CD4-positive, alpha-beta T cell treated with Interleukin-17A for 1 hour (primary cell): ENCODE data around the gene CFAP46.
"Not testable (repeated sequence)": the region's sequence is repeated elsewhere in the genome, so short reads cannot be mapped to it uniquely, and the experiment has no call there.

Experiments used
- DNase-seq: peaks from one replicate; pipeline ENCODE4 v3.0.0-alpha.2; 2020

The CFAP46 gene

GRCh38 chr10:132803416-132804210 is 138.8 kb downstream of the CFAP46 start:
- DNase-seq, result no peak

- no peak for DNase-seq
These were observed 139.6 kb downstream of the CFAP46 start for GRCh38 chr10:132802694-132803320.

- no peak for DNase-seq
These were observed 140.3 kb downstream of the CFAP46 start for GRCh38 chr10:132802048-132802447.

- no peak for DNase-seq
These were observed 142.5 kb downstream of the CFAP46 start for GRCh38 chr10:132799865-132800264.

- no peak for DNase-seq
These were observed 143.5 kb downstream of the CFAP46 start for GRCh38 chr10:132798876-132799275.

GRCh38 chr10:132798403-132798802 is 144.0 kb downstream of the CFAP46 start:
- no peak for DNase-seq

- DNase-seq, result not testable (repeated sequence)
These were observed 144.4 kb downstream of the CFAP46 start for GRCh38 chr10:132797986-132798385.

GRCh38 chr10:132796846-132797245 is 145.5 kb downstream of the CFAP46 start:
- DNase-seq, result no peak

GRCh38 chr10:132793871-132794849 is 148.2 kb downstream of the CFAP46 start:
- no peak for DNase-seq

- no peak for DNase-seq
These were observed 149.2 kb downstream of the CFAP46 start for GRCh38 chr10:132793213-132793612.

- no peak for DNase-seq
These were observed 149.6 kb downstream of the CFAP46 start for GRCh38 chr10:132792796-132793195.

- not testable (repeated sequence) for DNase-seq
These were observed 150.3 kb downstream of the CFAP46 start for GRCh38 chr10:132792099-132792498.

GRCh38 chr10:132790934-132791829 is 151.2 kb downstream of the CFAP46 start:
- DNase-seq, result no peak

GRCh38 chr10:132790470-132790869 is 151.9 kb downstream of the CFAP46 start:
- no peak for DNase-seq

- DNase-seq, result no peak
These were observed 152.7 kb downstream of the CFAP46 start for GRCh38 chr10:132789659-132790148.

GRCh38 chr10:132788831-132789219 is 153.5 kb downstream of the CFAP46 start:
- DNase-seq, result no peak

- DNase-seq, result no peak
These were observed 154.1 kb downstream of the CFAP46 start for GRCh38 chr10:132788180-132788830.

- no peak for DNase-seq
These were observed 154.7 kb downstream of the CFAP46 start for GRCh38 chr10:132787495-132788179.

- no peak for DNase-seq
These were observed 155.4 kb downstream of the CFAP46 start for GRCh38 chr10:132786884-132787494.

- DNase-seq, result no peak
These were observed 155.9 kb downstream of the CFAP46 start for GRCh38 chr10:132786476-132786883.
